A549 (cell line): ENCODE results near the gene GPR63.

Source experiments
- CTCF ChIP-seq: fragments of >200 bp; sonication (Bioruptor Twin); formaldehyde crosslinking; IDR thresholded peaks from 3 replicates; pipeline ENCODE4 v1.5.1; 2016
- KDM1A ChIP-seq: fragments of 200-600 bp; sonication (generic); IDR thresholded peaks from 2 replicates; pipeline ENCODE4 v1.6.1; 2016; ENCODE audit warnings: low read depth, mild to moderate bottlenecking
- POLR2A ChIP-seq: IDR thresholded peaks from 2 replicates; pipeline ENCODE4 v1.6.1; 2012; ENCODE audit warnings: mild to moderate bottlenecking, low read length
- RNF2 ChIP-seq: fragments of 200-600 bp; sonication (generic); IDR thresholded peaks from 2 replicates; pipeline ENCODE4 v1.6.1; 2016; ENCODE audit warnings: low read depth, mild to moderate bottlenecking, antibody characterized with exemption, moderate library complexity, borderline replicate concordance
- SMC3 ChIP-seq: fragments of >200 bp; sonication (Bioruptor Twin); formaldehyde crosslinking; IDR thresholded peaks from 3 replicates; pipeline ENCODE4 v1.6.1; 2018; ENCODE audit warnings: inconsistent platforms
- TP53 ChIP-seq: fragments of 250-450 bp; sonication (Bioruptor Pico); IDR thresholded peaks from 2 replicates; pipeline ENCODE4 v1.5.0; 2021; ENCODE audit warnings: mild to moderate bottlenecking, moderate library complexity

DNA sequence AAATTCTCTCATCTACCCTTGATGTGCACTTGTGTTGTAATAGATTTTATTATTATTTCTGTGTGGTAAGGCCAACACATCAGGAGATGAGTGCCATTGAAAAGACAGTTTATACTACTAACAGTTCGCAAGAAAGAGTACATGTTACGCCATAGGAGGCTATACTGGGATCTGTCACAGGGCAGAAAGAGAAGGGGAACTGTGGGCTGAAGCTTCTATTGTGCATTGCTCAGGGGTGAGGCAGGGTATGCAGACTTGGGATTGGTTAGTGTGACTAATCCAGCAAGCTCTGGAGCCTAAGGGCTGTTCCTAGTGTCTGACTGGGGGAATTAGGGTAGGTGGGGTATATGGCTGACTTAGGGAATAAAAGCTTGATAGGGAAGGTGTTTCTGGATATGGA, 50.9 kb downstream of the GPR63 start:
- no peak for TF ChIP-seq SMC3
- TF ChIP-seq RNF2 = no peak
- TF ChIP-seq CTCF = no peak
- no peak for TF ChIP-seq POLR2A
- TF ChIP-seq KDM1A = no peak
- no peak for TF ChIP-seq TP53 (CRISPR knock-in tag)
